ENCODE measurements around the gene PPP1R14D. TPM values are rescaled to one million over a fixed set of nuclear protein-coding genes. Genes with fewer than 3 reads are reported as not detected.

PPP1R14D gene
- total and polyA plus RNA-seq, 3 experiments from 2014 or later = not detected

GRCh38 chr15:40773902-40774301 is 54.6 kb downstream of the PPP1R14D start:
- no peaks in the 10 kb centered on the region for H3K9me3 ChIP-seq (ENCODE audit: low read length)
- no peak for DNase-seq
- no peak overlapping the region for H3K27ac ChIP-seq (ENCODE audit: low read depth, low read length)
- Mint-ChIP-seq H3K9me3 (no peaks in the 10 kb centered on the region), H3K27me3 (no peaks in the 10 kb centered on the region), H3K4me3 (no peak overlapping the region), H3K4me1 (peaks cover 20 to 23% (median 22%) of the 10 kb centered on the region in 3 donors), H3K27ac (no peak overlapping the region), H3K36me3 (peaks cover 6 to 60% (median 6%) of the 10 kb centered on the region in 3 donors)
- H3K4me1 ChIP-seq (ENCODE audit: insufficient read depth, low read length) = peaks cover 17% of the 10 kb centered on the region
- CTCF ChIA-PET = interaction anchor here (0.7 to 2.7 kb wide), 2 partner anchors 9 to 11 kb away, joined by 3 to 9 read pairs; no protein-coding TSS in a partner anchor
- H3K36me3 ChIP-seq (ENCODE audit: insufficient read depth, low read length) = peaks cover 14% of the 10 kb centered on the region
- POLR2A ChIA-PET = no interaction called here
- H3K4me3 ChIP-seq (ENCODE audit: low read length) = no peak overlapping the region
- no peaks in the 10 kb centered on the region for H3K27me3 ChIP-seq (ENCODE audit: insufficient read depth, low read length, poor library complexity, severe bottlenecking)

GRCh38 chr15:40773496-40773895 is 55.0 kb downstream of the PPP1R14D start:
- CTCF ChIA-PET = interaction anchor here (0.7 to 2.7 kb wide), 2 partner anchors 9 to 10 kb away, joined by 3 to 9 read pairs; no protein-coding TSS in a partner anchor
- POLR2A ChIA-PET = no interaction called here
- peaks cover 24 to 27% (median 26%) of the 10 kb centered on the region in 3 donors for H3K4me1 Mint-ChIP-seq

GRCh38 chr15:40772014-40772413 is 56.5 kb downstream of the PPP1R14D start:
- peaks cover 9% of the 10 kb centered on the region for H3K36me3 ChIP-seq (ENCODE audit: insufficient read depth, low read length)
- POLR2A ChIA-PET = interaction anchor here (0.9 kb wide), 1 partner anchor 78 kb away, joined by 3 read pairs; the partner anchor contains the start of gene RAD51
- CTCF ChIA-PET = interaction anchor here (2.7 kb wide), 1 partner anchor 10 kb away, joined by 9 read pairs; no protein-coding TSS in a partner anchor

More at GRCh38 chr15:40773496-40773895, 55.0 kb downstream of the PPP1R14D start:
- Mint-ChIP-seq H3K27me3 (no peaks in the 10 kb centered on the region), H3K27ac (peak overlapping the region in 1 of 8 donors; percentile 54), H3K36me3 (peaks cover 6 to 63% (median 6%) of the 10 kb centered on the region in 3 donors), H3K9me3 (no peaks in the 10 kb centered on the region), H3K4me3 (no peak overlapping the region)
- no peak for DNase-seq
- H3K4me1 ChIP-seq (ENCODE audit: insufficient read depth, low read length) = peaks cover 20% of the 10 kb centered on the region
- no peaks in the 10 kb centered on the region for H3K27me3 ChIP-seq (ENCODE audit: insufficient read depth, low read length, poor library complexity, severe bottlenecking)
- H3K4me3 ChIP-seq (ENCODE audit: low read length) = no peak overlapping the region
- H3K36me3 ChIP-seq (ENCODE audit: insufficient read depth, low read length) = peaks cover 10% of the 10 kb centered on the region
- no peak overlapping the region for H3K27ac ChIP-seq (ENCODE audit: low read depth, low read length)
- H3K9me3 ChIP-seq (ENCODE audit: low read length) = no peaks in the 10 kb centered on the region

GRCh38 chr15:40771242-40771641 is 57.3 kb downstream of the PPP1R14D start:
- ChIA-PET CTCF (interaction anchor here (9.7 kb wide), 1 partner anchor 11 kb away, joined by 45 read pairs; no protein-coding TSS in a partner anchor), POLR2A (interaction anchor here (0.9 kb wide), 1 partner anchor 77 kb away, joined by 3 read pairs; the partner anchor contains the start of gene RAD51)
- Mint-ChIP-seq H3K4me3 (no peak overlapping the region), H3K27ac (peak overlapping the region in 1 of 8 donors; percentile 14), H3K9me3 (no peaks in the 10 kb centered on the region), H3K4me1 (peaks cover 17 to 28% (median 17%) of the 10 kb centered on the region in 3 donors), H3K36me3 (peaks cover 0 to 61% (median 6%) of the 10 kb centered on the region in 3 donors), H3K27me3 (no peaks in the 10 kb centered on the region)
- peaks cover 15% of the 10 kb centered on the region for H3K4me1 ChIP-seq (ENCODE audit: insufficient read depth, low read length)
- peaks cover 9% of the 10 kb centered on the region for H3K36me3 ChIP-seq (ENCODE audit: insufficient read depth, low read length)
- no peak for DNase-seq
- no peaks in the 10 kb centered on the region for H3K9me3 ChIP-seq (ENCODE audit: low read length)
- H3K27me3 ChIP-seq (ENCODE audit: insufficient read depth, low read length, poor library complexity, severe bottlenecking) = no peaks in the 10 kb centered on the region
- H3K27ac ChIP-seq (ENCODE audit: low read depth, low read length) = no peak overlapping the region
- H3K4me3 ChIP-seq (ENCODE audit: low read length) = no peak overlapping the region

More at GRCh38 chr15:40772014-40772413, 56.5 kb downstream of the PPP1R14D start:
- H3K27ac Mint-ChIP-seq = no peak overlapping the region
- Histone ChIP-seq H3K4me3 (ENCODE audit: low read length) (no peak overlapping the region), H3K27ac (ENCODE audit: low read depth, low read length) (no peak overlapping the region), H3K4me1 (ENCODE audit: insufficient read depth, low read length) (peaks cover 17% of the 10 kb centered on the region), H3K9me3 (ENCODE audit: low read length) (no peaks in the 10 kb centered on the region), H3K27me3 (ENCODE audit: insufficient read depth, low read length, poor library complexity, severe bottlenecking) (no peaks in the 10 kb centered on the region)
- no peak for DNase-seq
- no peaks in the 10 kb centered on the region for H3K9me3 Mint-ChIP-seq
- H3K4me3 Mint-ChIP-seq = no peak overlapping the region
- no peaks in the 10 kb centered on the region for H3K27me3 Mint-ChIP-seq
- H3K4me1 Mint-ChIP-seq = peaks cover 24 to 33% (median 24%) of the 10 kb centered on the region in 3 donors
- H3K36me3 Mint-ChIP-seq = peaks cover 6 to 64% (median 6%) of the 10 kb centered on the region in 3 donors

- Histone ChIP-seq H3K9me3 (ENCODE audit: low read length) (no peaks in the 10 kb centered on the region), H3K4me3 (ENCODE audit: low read length) (no peak overlapping the region), H3K36me3 (ENCODE audit: insufficient read depth, low read length) (peaks cover 9% of the 10 kb centered on the region), H3K27ac (ENCODE audit: low read depth, low read length) (no peak overlapping the region), H3K27me3 (ENCODE audit: insufficient read depth, low read length, poor library complexity, severe bottlenecking) (no peaks in the 10 kb centered on the region), H3K4me1 (ENCODE audit: insufficient read depth, low read length) (peaks cover 23% of the 10 kb centered on the region)
- Mint-ChIP-seq H3K9me3 (no peaks in the 10 kb centered on the region), H3K27ac (peak overlapping the region; percentile 61 to 96 (median 89)), H3K36me3 (peaks cover 0 to 53% (median 6%) of the 10 kb centered on the region in 3 donors), H3K27me3 (no peaks in the 10 kb centered on the region), H3K4me3 (peak overlapping the region in 3 of 7 donors; percentile 14 to 73 (median 66)), H3K4me1 (peaks cover 23 to 38% (median 25%) of the 10 kb centered on the region in 3 donors)
- CTCF ChIA-PET = interaction anchor here (0.6 to 9.7 kb wide), 7 partner anchors 9 to 198 kb away, joined by 3 to 45 read pairs (median 4); no protein-coding TSS in a partner anchor
- POLR2A ChIA-PET = interaction anchor here (0.6 to 1.9 kb wide), 2 partner anchors 8 to 75 kb away, joined by 3 to 4 read pairs; partner anchors contain the start of gene RAD51
- no peak for DNase-seq
These were observed 58.3 kb downstream of the PPP1R14D start for GRCh38 chr15:40770147-40770721.

GRCh38 chr15:40769274-40770146 is 59.0 kb downstream of the PPP1R14D start, which contains the start of gene C15orf62:
Gene C15orf62 (plus strand): TSS chr15:40769980. CDS start chr15:40770496, 516 bp downstream.
- H3K27me3 Mint-ChIP-seq = no peaks in the 10 kb centered on the region
- H3K4me1 Mint-ChIP-seq = peaks cover 30 to 46% (median 32%) of the 10 kb centered on the region in 3 donors
- DNase-seq = peak; percentile 25 to 75 (median 41)
- H3K36me3 ChIP-seq (ENCODE audit: insufficient read depth, low read length) = peaks cover 3% of the 10 kb centered on the region
- H3K27ac ChIP-seq (ENCODE audit: low read depth, low read length) = no peak within 1 kb of the TSS
- POLR2A ChIA-PET = interaction anchor here (0.6 to 1.9 kb wide), 2 partner anchors 8 to 75 kb away, joined by 3 to 4 read pairs; partner anchors contain the start of gene RAD51
- H3K4me3 Mint-ChIP-seq = peak within 1 kb of the TSS; percentile 14 to 73 (median 66)
- H3K36me3 Mint-ChIP-seq = peaks cover 0 to 47% (median 2%) of the 10 kb centered on the region in 3 donors
- H3K4me3 ChIP-seq (ENCODE audit: low read length) = no peak within 1 kb of the TSS
- peak within 1 kb of the TSS; percentile 73 to 96 (median 89) for H3K27ac Mint-ChIP-seq
- H3K4me1 ChIP-seq (ENCODE audit: insufficient read depth, low read length) = peaks cover 30% of the 10 kb centered on the region
- no peaks in the 10 kb centered on the region for H3K27me3 ChIP-seq (ENCODE audit: insufficient read depth, low read length, poor library complexity, severe bottlenecking)
- H3K9me3 Mint-ChIP-seq = no peaks in the 10 kb centered on the region
- CTCF ChIA-PET = interaction anchor here (0.6 to 9.7 kb wide), 7 partner anchors 9 to 197 kb away, joined by 3 to 45 read pairs (median 4); no protein-coding TSS in a partner anchor
- H3K9me3 ChIP-seq (ENCODE audit: low read length) = no peaks in the 10 kb centered on the region

GRCh38 chr15:40768521-40769273 is 59.8 kb downstream of the PPP1R14D start:
- ChIA-PET CTCF (interaction anchor here (1.1 to 9.7 kb wide), 5 partner anchors 8 to 90 kb away, joined by 3 to 45 read pairs (median 6); no protein-coding TSS in a partner anchor), POLR2A (interaction anchor here (1.9 kb wide), 1 partner anchor 74 kb away, joined by 4 read pairs; the partner anchor contains the start of gene RAD51)
- H3K4me3 Mint-ChIP-seq = peak overlapping the region in 4 of 7 donors; percentile 11 to 69 (median 62)
- H3K27me3 Mint-ChIP-seq = no peaks in the 10 kb centered on the region
- H3K4me3 ChIP-seq (ENCODE audit: low read length) = no peak overlapping the region
- no peaks in the 10 kb centered on the region for H3K9me3 ChIP-seq (ENCODE audit: low read length)
- peak overlapping the region; percentile 65 to 96 (median 86) for H3K27ac Mint-ChIP-seq
- no peak for DNase-seq
- H3K9me3 Mint-ChIP-seq = no peaks in the 10 kb centered on the region
- H3K4me1 Mint-ChIP-seq = peaks cover 32 to 48% (median 33%) of the 10 kb centered on the region in 3 donors
- H3K36me3 Mint-ChIP-seq = peaks cover 0 to 45% (median 2%) of the 10 kb centered on the region in 3 donors
- H3K4me1 ChIP-seq (ENCODE audit: insufficient read depth, low read length) = peaks cover 32% of the 10 kb centered on the region
- H3K27me3 ChIP-seq (ENCODE audit: insufficient read depth, low read length, poor library complexity, severe bottlenecking) = no peaks in the 10 kb centered on the region
- H3K27ac ChIP-seq (ENCODE audit: low read depth, low read length) = no peak overlapping the region
- H3K36me3 ChIP-seq (ENCODE audit: insufficient read depth, low read length) = no peaks in the 10 kb centered on the region
